Adrenal gland (tissue), 5 donors: ENCODE results near the gene KLK3.

Source experiments
- CTCF ChIP-seq, 6 experiments: fragments of 450-650 bp in 4 of 6; fragments of 200-600 bp in 2 of 6; sonication (generic) in 1 of 6; IDR thresholded peaks; 1 replicate in 5 of 6; 2 replicates in 1 of 6; pipeline versions ENCODE4 v1.5.1 to v1.8.0; 2016 to 2021; ENCODE audit warnings: antibody characterized with exemption in 6 of 6, mild to moderate bottlenecking in 2 of 6, moderate library complexity in 1 of 6
- POLR2A ChIP-seq, 2 donors: fragments of 450-650 bp; IDR thresholded peaks; one replicate each; pipeline ENCODE4 v1.6.1; 2017; ENCODE audit warnings: antibody characterized with exemption in 2 of 2, mild to moderate bottlenecking in 2 of 2, moderate library complexity in 1 of 2
- donor health status: DM: no; HTN: no; CAD: no.

GRCh38 chr19:50821622-50822021, 33.1 kb upstream of the KLK3 start:
- TF ChIP-seq CTCF (IDR thresholded peaks at IDR 0.05) (no peak), POLR2A (IDR thresholded peaks at IDR 0.05) (no peak)
